Measurements from ENCODE around the gene AP1G1. TPM values are rescaled to one million over a fixed set of nuclear protein-coding genes. Genes with fewer than 3 reads are reported as not detected.

The AP1G1 gene
- total and polyA plus RNA-seq, 10 of the 15 experiments (the other 5 are each of a cell fraction or from before 2014, with no cell fraction given): 5.9 to 83.7 (median 47.8) TPM

DNA sequence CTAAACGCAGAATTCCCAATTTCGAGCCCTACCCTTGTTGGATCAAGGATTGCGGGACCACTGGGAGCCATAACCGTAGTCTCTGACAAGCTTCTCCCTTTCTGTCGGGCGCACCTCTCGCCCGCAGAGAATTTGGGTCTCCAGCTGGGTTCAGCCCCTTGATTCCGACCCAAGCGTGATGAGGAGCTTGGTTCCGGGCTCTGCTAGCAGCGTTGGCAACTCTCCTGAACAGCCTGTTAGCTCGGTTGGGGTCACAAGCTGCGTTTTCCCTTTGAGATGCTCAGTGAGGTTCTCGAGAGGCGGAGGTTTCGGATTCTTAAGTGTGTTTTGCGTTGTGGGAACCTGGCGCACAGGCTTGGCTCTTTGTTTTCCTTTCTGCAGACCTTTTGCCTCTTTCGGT, 37.8 kb upstream of the AP1G1 start:
- no TSS peak for BruUV-seq (replicated peaks)
- peak overlapping the region; percentile 61 for H2AFZ ChIP-seq (ENCODE audit: control insufficient read depth, low read depth, low read length)
- intact Hi-C loops (cut with micrococcal nuclease; ENCODE audit: unreplicated experiment) (no loop called here), in situ Hi-C loops (cut with MboI) (no loop called here)
- H3K4me2 ChIP-seq (ENCODE audit: control insufficient read depth, insufficient read depth): peak overlapping the region; percentile 95
- peak overlapping the region; percentile 90 for H3K27ac ChIP-seq (ENCODE audit: control insufficient read depth, insufficient read depth)
- ChIA-PET CTCF (interaction anchor here (1.0 to 1.3 kb wide), 4 partner anchors 29 to 38 kb away, joined by 3 to 6 read pairs (median 4); partner anchors contain the start of gene AP1G1), POLR2A (interaction anchor here (0.6 to 2.4 kb wide), 7 partner anchors 9 to 38 kb away, joined by 3 to 14 read pairs (median 4); partner anchors contain the start of gene ZNF821), RAD21 (ENCODE audit: unreplicated experiment) (interaction anchor here (0.9 to 6.0 kb wide), 4 partner anchors 29 to 45 kb away, joined by 3 to 53 read pairs (median 25); partner anchors contain the start of genes AP1G1 and ZNF821), SMC1A (ENCODE audit: uncharacterized antibody, unreplicated experiment) (interaction anchor here (1.0 to 2.3 kb wide), 5 partner anchors 11 to 79 kb away, joined by 3 to 19 read pairs (median 10); partner anchors contain the start of genes AP1G1 and ZNF821)
- no peaks in the 10 kb centered on the region for H3K27me3 ChIP-seq (replicated peaks in 1 of 2; ENCODE audit: control insufficient read depth in 2 of 2, insufficient read depth in 2 of 2, low read length in 1 of 2)
- WGBS (ENCODE audit: insufficient coverage, insufficient replicate concordance, low lambda C conversion rate, missing lambda C conversion rate): 1% methylated on average over 20 of the region's 20 CpGs
- TF ChIP-seq RUNX3 (IDR thresholded peaks at IDR 0.05; ENCODE audit: low read length): peak; percentile 15; the same call in 1 of the 2 replicates
- no peak for TF ChIP-seq NFYA (IDR thresholded peaks at IDR 0.05; ENCODE audit: borderline replicate concordance, low read depth, low read length)
- H4K20me1 ChIP-seq (ENCODE audit: control insufficient read depth, insufficient read depth): no peaks in the 10 kb centered on the region
- peak overlapping the region; percentile 95 for H3K9ac ChIP-seq (ENCODE audit: control insufficient read depth, insufficient read depth, low read length)
- H3K79me2 ChIP-seq (ENCODE audit: control insufficient read depth, insufficient read depth, low read length): peaks cover 27% of the 10 kb centered on the region
- FAIRE-seq (no peak), DNase-seq (ENCODE audit: low read depth, low spot score) (no peak), ATAC-seq (peak; percentile 4; the same call in 2 of the 3 replicates)
- peaks cover 44% of the 10 kb centered on the region for H3K4me1 ChIP-seq (ENCODE audit: control insufficient read depth, insufficient read depth, low read length)
- H3K9me3 ChIP-seq (replicated peaks; ENCODE audit: control insufficient read depth, insufficient read depth, low read length): no peaks in the 10 kb centered on the region
- H3K4me3 ChIP-seq: peak overlapping the region; percentile 92
- H3K36me3 ChIP-seq (ENCODE audit: control insufficient read depth in 2 of 2, insufficient read depth in 2 of 2, low read length in 1 of 2): peaks cover 20 to 26% of the 10 kb centered on the region in 2 experiments; a peak in 3 of 4 replicates

DNA sequence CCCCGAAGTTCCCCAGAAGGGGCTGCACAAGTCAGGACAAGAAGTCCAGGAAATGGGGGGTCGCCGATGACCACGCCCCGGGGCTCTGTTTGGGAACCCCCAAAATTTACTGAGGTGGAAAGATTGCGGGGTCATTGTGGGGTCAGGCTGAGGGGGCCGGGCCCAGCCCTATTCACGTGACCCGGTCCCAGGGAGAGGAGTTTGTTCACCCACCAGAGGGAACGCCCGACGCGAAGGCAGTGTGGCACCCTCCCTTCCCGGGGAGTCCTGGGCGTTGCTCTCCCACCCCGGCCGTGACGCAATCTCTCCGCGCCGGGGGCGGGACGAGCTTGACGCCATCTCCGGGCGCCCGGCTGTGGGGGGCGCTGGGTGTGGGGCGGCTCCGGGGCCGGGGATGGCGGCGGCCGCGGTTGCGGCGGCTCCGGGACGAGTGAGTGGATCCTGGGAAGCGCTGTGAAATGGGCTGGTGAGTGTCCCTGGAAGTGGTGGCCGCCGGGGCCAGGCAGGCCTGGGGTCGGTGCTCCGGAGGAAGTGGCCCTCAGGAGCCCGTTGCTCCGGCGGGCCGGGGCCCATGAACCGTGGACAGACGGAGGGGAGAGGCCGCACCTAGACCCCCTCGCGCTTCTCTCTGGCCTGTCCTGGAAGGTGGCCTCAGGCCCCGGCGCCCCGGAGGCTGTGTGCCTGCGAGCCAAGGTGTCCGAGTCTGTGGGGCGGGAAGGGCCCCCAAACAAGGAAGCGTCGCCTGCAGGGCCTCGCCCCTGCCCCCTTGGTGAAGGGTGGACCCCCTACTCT, 37.2 kb upstream of the AP1G1 start, which contains the start of gene ATXN1L:
Gene ATXN1L (plus strand): TSS at position 338 of the 792 bp plus-strand sequence. CDS start 3,765 bp downstream, outside the sequence.
- Histone ChIP-seq H3K27me3 (replicated peaks in 1 of 2; ENCODE audit: control insufficient read depth in 2 of 2, insufficient read depth in 2 of 2, low read length in 1 of 2) (no peaks in the 10 kb centered on the region), H3K9ac (ENCODE audit: control insufficient read depth, insufficient read depth, low read length) (peak within 1 kb of the TSS; percentile 95), H3K36me3 (ENCODE audit: control insufficient read depth in 2 of 2, insufficient read depth in 2 of 2, low read length in 1 of 2) (peaks cover 15 to 20% of the 10 kb centered on the region in 2 experiments; a peak in 3 of 4 replicates), H3K27ac (ENCODE audit: control insufficient read depth, insufficient read depth) (peak within 1 kb of the TSS; percentile 90), H2AFZ (ENCODE audit: control insufficient read depth, low read depth, low read length) (peak within 1 kb of the TSS; percentile 71), H3K4me1 (ENCODE audit: control insufficient read depth, insufficient read depth, low read length) (peaks cover 44% of the 10 kb centered on the region), H3K9me3 (replicated peaks; ENCODE audit: control insufficient read depth, insufficient read depth, low read length) (no peaks in the 10 kb centered on the region), H4K20me1 (ENCODE audit: control insufficient read depth, insufficient read depth) (no peaks in the 10 kb centered on the region), H3K79me2 (ENCODE audit: control insufficient read depth, insufficient read depth, low read length) (peaks cover 27% of the 10 kb centered on the region), H3K4me2 (ENCODE audit: control insufficient read depth, insufficient read depth) (peak within 1 kb of the TSS; percentile 95), H3K4me3 (peak within 1 kb of the TSS; percentile 92)
- WGBS (ENCODE audit: insufficient coverage, insufficient replicate concordance, low lambda C conversion rate, missing lambda C conversion rate): 1% methylated on average over 60 of the region's 62 CpGs
- in situ Hi-C loops (cut with MboI): no loop called here
- SMC1A ChIA-PET (ENCODE audit: uncharacterized antibody, unreplicated experiment): interaction anchor here (1.3 to 2.3 kb wide), 7 partner anchors 11 to 80 kb away, joined by 3 to 19 read pairs (median 10); partner anchors contain the start of genes AP1G1 and ZNF821
- RAD21 ChIA-PET (ENCODE audit: unreplicated experiment): interaction anchor here (0.9 to 6.0 kb wide), 4 partner anchors 28 to 44 kb away, joined by 3 to 53 read pairs (median 25); partner anchors contain the start of genes AP1G1 and ZNF821
- peak; percentile 86 for ATAC-seq
- DNase-seq (ENCODE audit: low read depth, low spot score): peak; percentile 84
- POLR2A ChIA-PET: interaction anchor here (0.6 to 4.2 kb wide), 8 partner anchors 9 to 39 kb away, joined by 3 to 38 read pairs (median 4); partner anchors contain the start of gene ZNF821
- BruUV-seq (replicated peaks): TSS peak; percentile 71
- peak; percentile 13 for FAIRE-seq
- CTCF ChIA-PET: interaction anchor here (0.7 to 4.3 kb wide), 6 partner anchors 23 to 38 kb away, joined by 3 to 39 read pairs (median 5); partner anchors contain the start of genes AP1G1 and ZNF821
- intact Hi-C loops (cut with micrococcal nuclease; ENCODE audit: unreplicated experiment): loop anchor here (2.0 kb wide), 3 partner anchors 37 to 49 kb away; partner anchors contain the start of genes AP1G1 and IST1
- TF ChIP-seq HCFC1 (IDR thresholded peaks at IDR 0.05; ENCODE audit: low read length) (peak; percentile 81), SREBF2 (IDR thresholded peaks at IDR 0.05; ENCODE audit: low read length) (no peak), CREM (IDR thresholded peaks at IDR 0.05; ENCODE audit: low read depth) (peak; percentile 100), NFIC (IDR thresholded peaks at IDR 0.05; ENCODE audit: low read depth, low read length) (peak; percentile 78; the same call in 1 of the 2 replicates), EGR1 (IDR thresholded peaks at IDR 0.05; ENCODE audit: borderline replicate concordance in 1 of 2, low read depth in 2 of 2, low read length in 2 of 2) (0 out of 3 replicates have a peak, but pooled peaks of 1 of the 2 experiments have one; percentile 45), SMC3 (IDR thresholded peaks at IDR 0.05; ENCODE audit: borderline replicate concordance, low read length) (0 out of 2 replicates have a peak, but pooled peaks have one; percentile 1), HDAC2 (IDR thresholded peaks at IDR 0.05) (no peak), CEBPB (IDR thresholded peaks at IDR 0.05; ENCODE audit: borderline replicate concordance in 1 of 2, low read depth in 2 of 2, low read length in 2 of 2) (no peak), BCL11A (IDR thresholded peaks at IDR 0.05; ENCODE audit: low read depth, low read length) (no peak), CREB1 (IDR thresholded peaks at IDR 0.05; ENCODE audit: low read depth) (peak; percentile 99), ZNF217 (IDR thresholded peaks at IDR 0.05) (no peak), FOS (IDR thresholded peaks at IDR 0.05; ENCODE audit: borderline replicate concordance, extremely low read depth, insufficient read length) (no peak)
- TF ChIP-seq, protein P1, sequence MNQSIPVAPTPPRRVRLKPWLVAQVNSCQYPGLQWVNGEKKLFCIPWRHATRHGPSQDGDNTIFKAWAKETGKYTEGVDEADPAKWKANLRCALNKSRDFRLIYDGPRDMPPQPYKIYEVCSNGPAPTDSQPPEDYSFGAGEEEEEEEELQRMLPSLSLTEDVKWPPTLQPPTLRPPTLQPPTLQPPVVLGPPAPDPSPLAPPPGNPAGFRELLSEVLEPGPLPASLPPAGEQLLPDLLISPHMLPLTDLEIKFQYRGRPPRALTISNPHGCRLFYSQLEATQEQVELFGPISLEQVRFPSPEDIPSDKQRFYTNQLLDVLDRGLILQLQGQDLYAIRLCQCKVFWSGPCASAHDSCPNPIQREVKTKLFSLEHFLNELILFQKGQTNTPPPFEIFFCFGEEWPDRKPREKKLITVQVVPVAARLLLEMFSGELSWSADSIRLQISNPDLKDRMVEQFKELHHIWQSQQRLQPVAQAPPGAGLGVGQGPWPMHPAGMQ (IDR thresholded peaks at IDR 0.05; ENCODE audit: borderline replicate concordance): no peak
